HEK293T (cell line): ENCODE measurements around the gene CAVIN1.

Experiments used
- CTBP1 ChIP-seq: fragments of 450-650 bp; IDR thresholded peaks from 2 replicates; pipeline ENCODE4 v1.6.1; 2016; ENCODE audit warnings: borderline replicate concordance
- FOXA1 ChIP-seq: fragments of 450-650 bp; IDR thresholded peaks from 2 replicates; pipeline ENCODE4 v1.6.1; 2016; ENCODE audit warnings: mild to moderate bottlenecking
- FOXK2 ChIP-seq: fragments of 450-650 bp; IDR thresholded peaks from 2 replicates; pipeline ENCODE4 v1.6.1; 2016; ENCODE audit warnings: mild to moderate bottlenecking
- FOXM1 ChIP-seq: fragments of 450-650 bp; IDR thresholded peaks from 2 replicates; pipeline ENCODE4 v1.6.1; 2017; ENCODE audit warnings: mild to moderate bottlenecking, borderline replicate concordance
- SP1 ChIP-seq: fragments of 450-650 bp; IDR thresholded peaks from 2 replicates; pipeline ENCODE4 v1.6.1; 2017

- TF ChIP-seq CTBP1 (no peak), FOXK2 (no peak), FOXM1 (no peak), FOXA1 (no peak), SP1 (no peak)
Observed at GRCh38 chr17:42413464-42414040, 9.5 kb downstream of the CAVIN1 start.
